Endometrial microvascular endothelial cells (primary cell): Measurements from ENCODE around the gene MOAP1. TPM values are rescaled to one million over a fixed set of nuclear protein-coding genes. Genes with fewer than 3 reads are reported as not detected.
"Not testable (repeated sequence)": the region's sequence is repeated elsewhere in the genome, so short reads cannot be mapped to it uniquely, and the experiment has no call there.

ENCODE experiments used
- in situ Hi-C: cut with HindIII; loops from 2 replicates; pipeline ENCODE4 v1.10.0; 2017; ENCODE audit warnings: low sequenced_read_pairs, low pct_unique_long_range_greater_than_20kb; ENCODE audit errors: inconsistent ontology term
- total RNA-seq: library from RNA; depleted of rRNA; stranded (reverse); fragments of >200 nt; gene quantifications from one replicate; pipeline ENCODE4 v1.2.3, GENCODE V29; 2015; ENCODE audit errors: inconsistent ontology term

Gene MOAP1, protein sequence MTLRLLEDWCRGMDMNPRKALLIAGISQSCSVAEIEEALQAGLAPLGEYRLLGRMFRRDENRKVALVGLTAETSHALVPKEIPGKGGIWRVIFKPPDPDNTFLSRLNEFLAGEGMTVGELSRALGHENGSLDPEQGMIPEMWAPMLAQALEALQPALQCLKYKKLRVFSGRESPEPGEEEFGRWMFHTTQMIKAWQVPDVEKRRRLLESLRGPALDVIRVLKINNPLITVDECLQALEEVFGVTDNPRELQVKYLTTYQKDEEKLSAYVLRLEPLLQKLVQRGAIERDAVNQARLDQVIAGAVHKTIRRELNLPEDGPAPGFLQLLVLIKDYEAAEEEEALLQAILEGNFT
- total RNA-seq: 10.9 TPM

DNA sequence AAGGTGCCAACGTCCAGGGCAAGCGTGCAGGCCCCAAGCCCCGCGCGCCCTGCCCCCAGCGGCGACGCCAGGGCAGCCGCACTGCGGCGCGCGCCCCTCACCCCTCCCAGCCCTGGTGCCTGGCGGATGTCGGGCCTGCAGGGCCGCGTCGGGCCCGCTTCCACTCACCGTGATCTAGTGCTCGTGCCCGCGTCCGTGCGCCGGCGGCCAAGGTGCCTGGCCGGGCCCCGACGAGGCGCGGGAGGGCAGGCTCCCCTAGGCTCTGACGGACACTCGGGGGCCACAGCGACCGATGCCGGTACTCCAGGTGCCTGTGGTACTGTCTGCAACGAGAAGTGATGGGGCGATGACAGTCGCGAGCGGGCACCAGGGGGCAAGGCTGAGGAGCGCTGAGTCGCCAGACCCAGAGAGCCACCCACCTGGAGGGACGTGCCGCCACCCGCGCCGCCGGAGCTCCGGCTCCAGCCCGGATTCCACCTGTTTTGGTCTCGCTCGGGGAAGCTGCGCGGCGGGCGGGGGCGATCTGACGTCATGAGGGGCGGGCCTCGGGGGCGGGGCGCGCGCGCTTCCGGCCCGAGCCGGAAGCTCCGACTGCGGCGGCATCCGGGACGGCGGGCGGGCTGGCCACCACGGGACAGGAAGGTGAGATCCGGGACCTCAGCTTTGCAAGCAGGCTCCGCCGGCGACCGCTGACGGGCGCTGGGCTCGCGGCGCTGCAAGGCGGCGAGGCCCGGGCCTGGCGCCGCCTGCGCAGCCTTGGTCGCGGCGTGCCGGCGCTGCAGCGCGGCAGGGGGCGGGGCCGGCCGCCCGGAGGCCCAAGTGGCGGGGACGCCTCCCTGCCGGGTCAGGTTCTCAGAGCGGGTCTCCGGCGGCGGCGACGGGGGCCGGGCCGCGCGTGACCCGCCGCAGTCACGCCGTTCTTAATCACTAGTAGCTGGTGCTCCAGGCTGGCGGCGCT is at the start of gene MOAP1, which contains the start of gene LYSET:
TSS of gene MOAP1 (minus strand) at position 507 of the 958 bp plus-strand sequence. CDS start 655 bp downstream, outside the sequence.
TSS of gene LYSET (plus strand) at position 927 of the 958 bp plus-strand sequence. CDS start 89 bp downstream, outside the sequence.
- in situ Hi-C loops: no loop called here

DNA sequence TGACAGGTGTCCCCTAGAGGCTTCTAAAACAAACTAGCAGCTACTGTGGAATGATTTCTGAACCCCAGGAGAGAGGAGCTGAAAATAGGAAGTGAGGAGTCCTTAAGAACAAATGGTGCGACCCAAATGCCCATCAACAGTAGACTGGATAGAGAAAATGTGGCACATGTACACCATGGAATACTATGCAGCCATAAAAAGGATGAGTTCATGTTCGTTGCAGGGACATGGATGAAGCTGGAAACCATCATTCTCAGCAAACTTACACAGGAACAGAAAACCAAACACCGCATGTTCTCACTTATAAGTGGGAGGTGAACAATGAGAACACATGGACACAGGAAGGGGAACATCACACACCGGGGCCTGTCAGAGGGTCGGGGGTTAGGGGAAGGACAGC is 48.4 kb upstream of the MOAP1 start:
- in situ Hi-C loops: not testable (repeated sequence)

DNA sequence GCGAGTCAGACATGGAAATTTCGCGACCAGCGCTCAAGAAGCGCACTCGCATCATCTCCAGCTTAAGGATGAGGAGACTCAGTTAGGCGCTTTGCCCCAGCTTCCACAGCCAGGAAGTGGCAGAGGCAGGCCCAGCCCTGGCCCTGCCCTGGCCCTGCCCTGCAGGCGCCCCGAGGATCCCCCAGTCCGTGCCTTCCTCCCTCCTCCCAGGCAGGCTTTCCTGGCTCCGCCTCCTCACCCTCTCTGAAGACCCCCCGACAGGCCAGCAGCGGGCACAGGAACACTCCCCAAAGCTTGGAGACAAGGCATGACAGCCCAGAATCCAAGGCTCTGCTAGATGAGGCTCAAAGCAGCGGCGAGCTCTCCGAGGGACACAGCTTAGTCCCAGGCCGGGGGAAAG is 47.5 kb upstream of the MOAP1 start:
- in situ Hi-C loops: no loop called here

DNA sequence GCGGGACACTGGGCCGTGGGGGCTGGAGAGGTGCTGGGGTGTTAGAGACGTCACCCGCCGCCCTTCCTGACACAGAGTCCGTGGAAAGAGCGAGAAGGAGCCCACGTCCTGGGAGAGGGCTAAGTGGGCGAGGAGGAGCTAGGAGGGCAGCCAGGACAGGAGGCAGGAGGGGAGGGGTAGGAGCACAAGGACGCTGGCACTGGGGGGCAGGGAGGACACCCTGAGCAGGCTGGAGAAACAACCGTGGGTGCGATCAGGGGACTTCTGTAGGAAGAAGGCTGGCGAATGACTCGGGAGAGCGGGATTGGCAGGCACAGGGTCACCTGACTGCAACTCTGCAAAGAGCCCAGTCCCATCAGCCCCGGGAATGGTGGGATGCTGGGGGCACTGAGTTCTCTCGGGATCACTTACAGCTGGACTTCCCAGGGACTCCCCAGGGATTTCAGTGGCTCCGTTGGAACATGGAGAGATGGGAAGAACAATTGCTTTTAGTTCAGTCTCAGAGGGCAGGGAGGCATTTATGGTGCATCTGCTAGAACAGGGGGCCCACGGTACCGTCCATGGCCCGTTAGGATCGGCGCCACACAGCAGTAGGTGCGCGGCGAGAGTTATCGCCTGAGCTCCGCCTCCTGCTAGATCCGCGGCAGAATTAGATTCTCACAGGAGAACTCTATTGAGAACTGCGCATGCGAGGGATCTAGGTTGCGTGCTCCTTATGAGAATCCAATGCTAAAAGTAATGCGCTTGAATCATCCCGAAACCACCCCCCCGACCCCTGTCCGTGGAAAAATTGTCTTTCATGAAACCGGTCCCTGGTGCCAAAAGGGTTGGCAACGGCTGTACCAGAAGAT is 46.7 kb upstream of the MOAP1 start:
- in situ Hi-C loops: no loop called here

DNA sequence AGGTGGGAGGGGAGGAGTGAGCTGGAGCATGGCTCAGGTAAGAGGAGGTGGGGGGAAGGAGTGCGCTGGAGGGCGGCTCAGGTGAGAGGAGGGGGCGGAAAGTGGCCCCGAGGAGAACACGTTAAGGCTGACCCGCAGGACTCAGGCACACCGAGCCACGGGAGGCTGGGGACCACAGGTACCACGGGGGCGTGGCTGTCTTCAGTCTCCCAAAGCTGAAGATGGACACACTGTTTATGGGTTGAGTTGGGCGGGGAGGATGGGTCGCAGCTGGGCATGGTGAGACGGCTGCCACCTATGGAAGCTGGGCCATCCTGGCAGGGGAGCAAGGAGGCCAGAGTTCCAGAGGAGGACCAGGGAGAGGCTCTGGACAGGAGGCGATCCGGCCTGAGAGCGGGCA is 45.8 kb upstream of the MOAP1 start:
- in situ Hi-C loops: no loop called here

DNA sequence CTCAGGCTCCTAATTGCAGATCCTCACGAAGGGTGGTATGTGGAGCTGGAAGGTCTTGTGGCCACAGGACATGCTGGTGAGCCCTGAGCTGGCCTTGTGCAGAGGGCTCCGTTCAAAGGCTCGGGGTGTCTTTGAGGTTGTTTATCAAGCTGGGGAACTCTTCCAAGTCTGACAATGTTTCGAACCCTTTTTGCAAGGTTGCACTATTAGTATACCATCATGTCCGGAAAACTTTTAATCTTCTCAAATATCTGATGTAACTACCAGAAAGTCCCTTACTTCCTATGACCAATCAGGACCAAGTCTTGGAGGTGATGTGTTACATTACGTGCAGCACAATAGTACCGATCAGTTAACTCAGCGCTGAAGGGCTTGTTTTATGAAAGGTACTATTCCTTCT is 43.9 kb upstream of the MOAP1 start:
- in situ Hi-C loops: no loop called here

DNA sequence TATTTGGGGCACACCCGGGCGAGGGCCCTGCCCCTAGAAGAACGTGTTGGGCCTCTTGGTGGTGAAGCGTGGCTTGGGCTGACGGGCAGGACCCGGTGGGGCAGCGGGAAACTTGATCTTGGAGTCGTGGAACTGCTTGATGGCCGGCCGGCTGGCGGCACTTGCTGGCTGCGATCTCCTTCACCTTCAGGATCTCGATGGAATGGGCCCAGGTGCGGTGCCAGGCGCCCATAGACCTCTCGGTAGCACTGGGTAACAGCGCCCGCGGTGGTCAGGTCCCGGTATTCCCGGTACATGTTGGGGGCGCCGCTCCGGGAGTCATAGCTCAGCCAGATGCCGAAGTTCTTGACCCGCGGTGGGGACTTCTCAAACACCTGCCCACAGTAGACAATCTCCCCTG is 38.9 kb upstream of the MOAP1 start:
- in situ Hi-C loops: no loop called here

DNA sequence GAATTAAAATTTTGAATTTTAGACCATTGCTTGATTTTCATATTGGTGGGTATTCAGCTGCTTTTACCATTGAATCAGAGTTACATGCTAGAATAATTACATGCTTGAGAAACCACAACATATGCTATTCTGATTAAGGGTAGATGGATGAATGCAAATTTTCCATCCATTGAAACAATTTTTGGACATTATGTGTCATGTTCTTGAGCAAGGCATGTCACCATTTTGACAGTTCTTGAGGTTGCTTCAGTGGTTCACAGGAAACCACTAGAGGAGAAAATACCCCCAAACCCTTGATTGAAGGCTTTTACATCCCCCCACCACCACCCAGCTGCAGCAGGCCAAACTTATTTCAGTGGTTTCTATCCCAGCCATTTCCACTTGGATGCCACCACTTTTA is 35.8 kb upstream of the MOAP1 start:
- in situ Hi-C loops: no loop called here

DNA sequence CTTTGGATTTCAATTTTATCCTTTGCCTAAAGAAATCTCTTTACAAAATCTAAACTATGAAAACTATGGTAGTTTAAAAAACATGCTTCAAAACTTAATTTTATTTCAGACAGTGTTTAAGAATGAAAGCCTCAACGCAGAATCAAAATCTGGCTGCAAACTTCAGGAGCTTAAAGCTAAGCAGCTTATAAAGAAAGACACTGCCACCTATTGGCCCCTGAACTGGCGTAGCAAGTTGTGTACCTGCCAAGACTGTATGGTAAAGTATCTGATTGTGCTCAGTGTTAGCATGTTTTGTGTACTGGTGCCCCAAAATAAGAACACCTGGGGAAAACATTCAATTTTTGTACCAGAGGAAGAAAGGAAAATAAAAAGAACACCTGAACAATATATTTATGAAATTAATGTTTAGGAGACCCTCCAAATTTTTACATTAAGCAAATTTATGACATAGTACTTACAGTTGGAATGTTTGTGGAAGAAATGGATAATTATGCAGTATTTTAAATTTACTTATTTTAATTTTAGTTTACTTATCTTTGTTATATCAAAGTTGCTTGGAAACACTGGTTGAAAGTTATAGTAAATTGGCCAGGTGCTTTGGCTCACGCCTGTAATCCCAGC is 34.5 kb upstream of the MOAP1 start:
- in situ Hi-C loops: no loop called here

DNA sequence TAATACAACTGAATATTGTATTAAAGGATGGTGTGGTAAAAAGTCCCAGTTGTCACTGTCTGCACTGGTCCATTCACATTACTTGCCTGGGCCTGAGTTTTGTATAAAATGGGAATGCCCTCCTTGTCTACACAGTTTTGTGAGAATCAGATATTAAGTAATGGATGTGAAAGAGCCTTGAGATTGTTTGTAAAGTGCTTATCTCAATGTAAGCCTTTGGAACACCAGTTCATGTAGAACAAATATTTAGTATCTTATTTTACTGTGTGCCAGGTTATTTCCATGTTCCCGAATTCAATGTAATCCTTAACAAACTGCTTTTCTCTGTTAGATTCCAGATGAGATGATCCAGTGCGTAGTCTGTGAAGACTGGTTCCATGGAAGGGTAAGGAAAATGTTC is 29.9 kb upstream of the MOAP1 start:
- in situ Hi-C loops: no loop called here

DNA sequence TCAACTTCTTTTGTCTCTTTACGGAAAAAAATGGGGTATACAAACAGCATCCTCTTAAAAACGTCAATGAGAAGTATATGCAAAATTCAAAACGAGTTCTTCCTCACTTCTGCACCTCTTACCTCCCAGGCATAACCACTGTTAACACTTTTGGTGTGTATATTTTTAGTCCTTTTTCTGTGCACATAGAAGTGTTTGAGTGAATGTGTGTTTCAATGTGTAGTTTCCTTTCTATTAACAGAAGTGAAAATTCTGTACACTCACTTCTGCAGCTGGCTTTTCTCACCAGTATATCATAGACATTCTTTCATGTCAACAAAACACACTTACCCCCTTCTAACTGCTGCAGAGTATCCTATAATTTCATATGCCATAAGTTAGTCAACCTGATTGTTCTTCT is 27.7 kb upstream of the MOAP1 start:
- in situ Hi-C loops: no loop called here

DNA sequence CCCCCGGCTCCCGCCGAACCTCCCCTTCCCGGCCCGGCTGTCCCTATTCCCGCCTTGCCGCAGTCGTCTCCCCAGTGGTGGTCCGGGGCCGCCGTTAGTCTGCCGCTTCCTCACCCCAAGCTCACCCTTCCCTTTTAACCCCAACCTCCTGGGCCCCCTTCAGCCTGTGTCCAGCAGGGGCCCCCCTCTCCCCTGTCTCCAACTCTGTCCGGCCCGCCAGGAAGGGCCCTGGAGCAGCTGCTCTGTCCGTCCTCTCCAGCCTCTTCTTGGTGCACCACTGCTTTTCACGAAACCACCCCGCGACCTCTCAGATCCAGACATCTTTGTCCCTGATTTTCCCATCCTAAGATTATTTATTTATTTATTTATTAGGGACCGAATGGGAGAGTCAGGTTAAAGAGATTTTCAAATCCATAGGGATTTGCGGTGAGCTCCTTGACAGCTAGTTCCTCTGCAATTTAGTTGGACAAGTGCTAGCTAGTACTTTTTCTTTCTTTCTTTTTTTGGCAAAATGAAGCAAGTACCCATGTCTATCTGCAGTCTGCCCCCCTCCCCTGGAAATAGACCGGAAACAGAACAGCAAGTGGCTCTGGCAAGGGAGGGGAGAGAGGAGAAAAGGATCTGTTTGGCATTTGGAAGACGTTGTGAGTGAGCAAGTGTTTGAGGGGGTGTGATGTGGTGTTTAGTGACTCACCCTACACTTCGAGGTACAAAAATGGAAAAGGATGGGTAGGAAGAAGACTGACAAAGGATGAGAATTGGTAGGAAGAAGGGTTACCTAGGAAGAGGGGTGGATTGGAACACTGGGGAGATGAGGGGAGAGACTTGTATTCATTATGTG is 23.0 kb upstream of the MOAP1 start:
- in situ Hi-C loops: no loop called here

DNA sequence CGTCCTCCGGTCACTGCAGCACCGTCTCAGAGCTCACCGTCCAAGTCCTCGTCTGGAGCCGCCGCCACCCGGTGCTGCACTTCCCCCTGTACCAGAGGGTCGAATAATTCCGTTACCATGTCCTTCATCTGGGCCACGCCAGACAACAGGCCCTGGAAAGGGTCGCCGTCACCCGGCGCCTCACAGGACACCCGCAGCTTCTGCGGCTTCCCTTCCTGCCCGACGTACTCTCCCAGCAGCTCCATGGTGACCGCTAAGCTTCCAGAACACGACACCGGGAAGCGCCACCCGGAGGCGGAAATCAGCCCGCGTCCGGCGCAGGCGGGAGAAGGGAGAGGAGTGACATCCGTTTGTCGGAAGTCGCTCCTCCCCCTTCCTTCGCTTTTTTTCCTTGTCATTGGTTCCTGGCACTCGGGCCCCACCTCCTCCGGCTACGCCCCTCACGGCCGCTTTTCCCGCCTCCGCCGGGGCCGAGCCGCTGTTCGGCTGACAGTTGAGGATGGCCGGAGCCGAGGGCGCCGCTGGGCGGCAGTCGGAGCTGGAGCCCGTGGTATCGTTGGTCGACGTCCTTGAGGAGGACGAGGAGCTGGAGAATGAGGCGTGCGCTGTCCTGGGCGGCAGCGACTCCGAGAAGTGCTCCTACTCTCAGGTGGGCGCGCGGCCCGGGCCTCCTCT is 22.2 kb upstream of the MOAP1 start, which contains the start of the genes GON7 and UBR7:
TSS of gene GON7 (minus strand) at position 273 of the 675 bp plus-strand sequence. CDS start at position 245, 28 bp downstream.
TSS of gene UBR7 (plus strand) at position 464 of the 675 bp plus-strand sequence. CDS start at position 500, 36 bp downstream.
- in situ Hi-C loops: no loop called here

DNA sequence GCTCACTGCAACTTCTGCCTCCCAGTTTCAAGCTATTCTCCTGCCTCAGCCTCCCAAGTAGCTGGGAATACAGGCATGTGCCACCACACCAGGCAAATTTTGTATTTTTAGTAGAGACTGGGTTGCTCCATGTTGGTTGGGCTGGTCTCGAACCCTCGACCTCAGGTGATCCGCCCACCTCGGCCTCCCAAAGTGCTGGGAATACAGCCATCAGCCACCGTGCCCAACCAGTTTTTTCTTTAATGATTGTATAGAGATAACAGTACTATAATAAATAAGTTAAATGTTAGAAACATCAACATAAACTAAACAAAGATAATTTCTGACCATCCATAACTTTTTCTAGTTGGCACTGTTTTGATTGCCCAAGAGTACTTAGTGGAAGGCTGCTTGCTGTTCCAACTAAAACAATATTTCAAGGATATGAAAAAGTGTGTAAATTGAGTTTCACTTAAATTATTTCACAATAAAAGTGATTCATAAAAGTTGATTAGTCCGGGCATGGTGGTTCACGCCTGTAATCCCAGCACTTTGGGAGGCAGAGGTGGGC is 16.5 kb upstream of the MOAP1 start:
- in situ Hi-C loops: no loop called here

DNA sequence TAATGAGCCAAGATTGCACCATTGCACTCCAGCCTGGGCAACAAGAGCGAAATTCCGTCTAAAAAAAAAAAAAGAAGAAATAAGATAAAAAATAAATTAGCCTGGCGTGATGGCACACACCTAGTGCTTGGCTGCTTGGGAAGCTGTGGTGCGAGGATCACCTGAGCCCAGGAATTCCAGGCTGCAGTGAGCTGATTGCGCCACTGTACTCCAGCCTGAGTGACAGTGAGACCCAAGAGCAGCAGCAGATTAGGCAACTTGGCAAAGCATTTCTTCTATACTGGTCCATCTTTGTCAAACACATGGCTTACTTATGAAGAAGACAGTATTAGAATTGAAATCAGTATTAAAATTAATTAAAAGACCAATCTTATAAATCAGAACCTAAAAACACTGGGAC is 15.9 kb upstream of the MOAP1 start:
- in situ Hi-C loops: no loop called here

DNA sequence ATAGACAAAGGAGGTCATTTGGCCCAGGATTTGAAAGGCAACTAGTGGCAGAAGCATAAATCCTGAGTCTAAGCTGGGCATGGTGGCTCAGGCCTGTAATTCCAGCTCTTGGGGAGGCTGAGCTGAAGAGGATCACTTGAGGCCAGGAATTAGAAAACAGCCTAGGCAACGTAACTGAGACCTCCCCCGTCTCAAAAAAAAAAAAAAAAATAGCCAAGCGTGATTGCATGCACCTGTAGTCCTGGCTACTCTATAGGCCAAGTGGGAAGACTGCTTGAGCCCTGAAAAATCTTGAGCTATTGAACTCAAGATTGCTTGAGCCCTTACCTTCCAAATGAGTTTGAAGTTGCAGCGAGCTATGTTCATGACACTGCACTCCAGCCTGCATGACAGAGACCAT is 14.3 kb upstream of the MOAP1 start:
- in situ Hi-C loops: no loop called here
